NK-92 (cell line): ENCODE results near the gene CDK14.
"Not testable (repeated sequence)": the region's sequence is repeated elsewhere in the genome, so short reads cannot be mapped to it uniquely, and the experiment has no call there.

ENCODE experiments used
- DNase-seq: peaks from one replicate; lab custom pipeline; 2025; ENCODE audit not compliant: unreplicated experiment; lab: John Stamatoyannopoulos, UW

CDK14 gene

GRCh38 chr7:91135300-91135699 lies 539.2 kb downstream of the CDK14 start:
- DNase-seq = no peak

DNA sequence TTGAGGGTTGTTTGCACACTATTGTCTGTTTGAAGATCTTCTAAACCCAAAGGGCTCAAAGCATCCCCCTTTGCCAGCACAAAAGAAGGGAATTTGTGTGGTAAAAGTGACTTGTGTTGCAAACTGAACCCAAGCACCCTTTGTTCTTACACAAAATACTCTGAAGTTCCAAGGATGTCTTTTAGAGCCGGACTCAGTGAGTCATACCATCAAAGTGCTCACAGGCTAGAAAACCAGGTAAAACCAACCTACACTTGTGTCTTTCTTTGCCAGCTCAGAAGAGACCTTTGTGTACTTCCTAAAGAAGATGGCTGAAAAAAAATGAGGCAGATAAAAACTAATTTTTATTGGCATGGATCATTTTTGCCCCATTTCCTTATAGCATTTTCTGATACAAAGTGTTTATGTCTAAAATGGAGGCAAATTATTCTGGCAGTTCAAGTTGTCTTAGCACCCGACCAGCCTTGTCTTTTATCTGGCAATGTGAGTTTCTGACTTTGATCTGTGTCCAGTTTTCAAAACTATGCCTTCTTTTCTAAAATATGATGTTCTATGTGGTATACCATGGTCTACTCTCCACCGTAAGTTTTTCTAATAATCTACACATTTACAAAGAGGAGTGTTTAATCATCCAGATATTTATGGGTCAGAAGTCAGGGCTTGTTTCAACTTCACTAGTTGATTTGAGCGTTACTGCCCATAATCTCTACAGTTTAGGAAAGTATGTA lies 539.7 kb downstream of the CDK14 start:
- no peak for DNase-seq

DNA sequence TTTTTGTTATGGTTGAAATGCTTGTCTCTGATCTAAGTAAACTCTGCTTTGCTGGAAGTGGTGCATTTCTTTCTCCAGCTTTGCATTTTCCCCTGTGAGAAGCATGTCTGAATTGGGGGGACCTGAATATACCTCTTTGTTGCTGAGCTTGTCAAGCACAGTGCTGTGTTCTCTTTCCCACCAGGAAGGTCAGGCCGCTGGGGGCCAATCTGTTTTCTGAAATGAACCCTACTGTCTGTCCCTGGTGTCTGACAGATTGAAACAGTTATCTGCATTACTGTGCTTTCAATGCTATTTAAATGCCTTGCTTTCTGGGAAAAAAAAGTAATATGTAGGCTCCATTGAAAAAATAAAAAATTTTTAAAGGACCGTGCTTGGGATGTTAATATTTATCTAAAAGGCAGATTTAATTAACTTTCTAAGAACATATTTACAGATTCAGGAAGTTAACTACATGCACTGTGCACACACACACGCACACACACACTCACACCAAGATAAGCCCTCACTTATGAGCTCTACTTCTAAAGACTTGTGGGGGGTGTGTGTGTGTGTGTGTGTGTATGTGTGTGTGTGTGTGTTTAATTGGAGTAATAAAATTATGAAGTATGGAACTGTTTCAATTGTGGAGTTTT lies 541.1 kb downstream of the CDK14 start:
- no peak for DNase-seq

- DNase-seq = no peak
Measured at GRCh38 chr7:91137788-91138368, 541.8 kb downstream of the CDK14 start.

- no peak for DNase-seq
Measured at GRCh38 chr7:91140286-91140685, 544.2 kb downstream of the CDK14 start.

- no peak for DNase-seq
Measured at GRCh38 chr7:91140982-91141381, 544.9 kb downstream of the CDK14 start.

DNA sequence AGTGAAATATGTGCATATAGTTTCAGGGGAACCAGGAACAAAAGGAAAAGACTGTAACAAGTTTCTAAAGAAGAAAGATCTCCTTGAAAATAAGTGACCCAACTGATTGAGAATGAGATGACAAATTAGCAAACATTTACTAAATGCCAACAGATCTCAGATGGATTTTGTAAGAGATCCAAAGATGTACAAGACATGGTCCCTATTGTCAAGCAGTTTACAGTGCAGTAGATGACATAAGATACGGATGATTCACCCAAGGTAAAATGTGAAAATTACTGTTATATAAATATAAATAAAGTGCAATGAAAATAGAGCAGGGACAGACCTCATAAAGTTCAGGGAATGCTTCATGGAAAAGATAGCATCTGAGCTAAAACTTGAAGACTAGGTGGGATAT lies 546.6 kb downstream of the CDK14 start:
- no peak for DNase-seq

DNA sequence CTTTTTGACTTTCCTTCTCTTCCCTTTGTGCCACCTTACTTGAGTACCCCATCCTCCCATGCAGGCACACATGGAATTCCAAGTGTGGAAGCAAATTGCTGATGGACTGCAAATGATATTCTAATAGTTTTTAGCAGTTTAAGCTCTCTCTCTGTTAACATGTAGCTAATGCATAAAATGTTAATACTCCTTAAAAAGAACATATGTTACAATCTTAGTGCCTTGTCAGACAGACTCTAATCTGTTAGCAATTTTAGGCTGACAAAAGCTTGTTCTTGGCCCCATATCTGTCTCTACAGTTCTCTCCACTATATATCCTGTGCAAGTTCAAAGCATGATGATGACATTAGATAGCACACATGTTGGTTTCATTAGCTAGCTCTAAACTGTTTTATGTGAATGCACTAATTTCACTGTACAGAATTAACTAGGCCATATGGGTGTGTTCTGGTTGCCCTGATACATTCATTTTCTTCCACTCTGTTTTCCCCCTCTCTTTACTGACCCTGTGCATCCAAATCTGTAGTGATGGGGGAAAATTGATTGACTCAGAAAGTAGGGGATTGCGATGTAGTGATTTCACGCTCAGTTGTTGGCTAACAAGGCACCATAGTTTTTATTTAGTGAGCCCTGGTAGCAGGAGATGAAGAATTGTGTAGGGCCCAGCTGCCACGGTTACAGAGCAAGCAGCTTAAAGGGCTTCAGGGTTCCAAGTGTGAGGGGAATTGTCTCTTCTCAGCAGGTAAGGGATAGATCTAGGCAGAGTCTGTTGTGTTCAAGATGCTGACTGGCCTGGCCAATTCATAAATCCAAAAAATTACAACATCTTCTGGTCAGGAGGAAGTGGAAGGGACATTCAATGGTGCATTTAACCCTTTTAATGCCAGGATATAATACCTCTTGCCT lies 553.5 kb downstream of the CDK14 start:
- DNase-seq = no peak

GRCh38 chr7:91151916-91152315 lies 555.8 kb downstream of the CDK14 start:
- DNase-seq = no peak

GRCh38 chr7:91156316-91157185 lies 560.4 kb downstream of the CDK14 start:
- no peak for DNase-seq

- no peak for DNase-seq
Measured at GRCh38 chr7:91157579-91158320, 561.6 kb downstream of the CDK14 start.

GRCh38 chr7:91162436-91162835 lies 566.3 kb downstream of the CDK14 start:
- DNase-seq = no peak

DNA sequence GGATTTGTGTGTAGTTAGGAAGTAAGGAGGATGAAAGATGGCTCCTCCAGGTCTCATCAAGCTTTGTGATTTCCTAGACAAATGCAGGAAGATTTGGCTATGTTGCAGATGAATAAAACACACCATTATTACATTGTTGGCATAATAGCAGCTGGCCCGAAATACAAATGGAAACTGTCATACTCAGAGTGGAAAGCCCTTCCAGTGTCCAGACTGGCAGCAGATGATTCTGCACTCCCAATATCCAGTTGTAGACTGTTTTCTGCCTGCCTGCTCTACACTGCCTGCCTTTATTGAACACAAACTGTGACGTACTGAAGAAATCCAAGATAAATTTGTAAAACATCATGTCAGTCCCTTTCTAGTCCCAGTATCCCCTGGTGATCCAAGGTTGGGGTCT lies 568.4 kb downstream of the CDK14 start:
- DNase-seq = no peak

DNA sequence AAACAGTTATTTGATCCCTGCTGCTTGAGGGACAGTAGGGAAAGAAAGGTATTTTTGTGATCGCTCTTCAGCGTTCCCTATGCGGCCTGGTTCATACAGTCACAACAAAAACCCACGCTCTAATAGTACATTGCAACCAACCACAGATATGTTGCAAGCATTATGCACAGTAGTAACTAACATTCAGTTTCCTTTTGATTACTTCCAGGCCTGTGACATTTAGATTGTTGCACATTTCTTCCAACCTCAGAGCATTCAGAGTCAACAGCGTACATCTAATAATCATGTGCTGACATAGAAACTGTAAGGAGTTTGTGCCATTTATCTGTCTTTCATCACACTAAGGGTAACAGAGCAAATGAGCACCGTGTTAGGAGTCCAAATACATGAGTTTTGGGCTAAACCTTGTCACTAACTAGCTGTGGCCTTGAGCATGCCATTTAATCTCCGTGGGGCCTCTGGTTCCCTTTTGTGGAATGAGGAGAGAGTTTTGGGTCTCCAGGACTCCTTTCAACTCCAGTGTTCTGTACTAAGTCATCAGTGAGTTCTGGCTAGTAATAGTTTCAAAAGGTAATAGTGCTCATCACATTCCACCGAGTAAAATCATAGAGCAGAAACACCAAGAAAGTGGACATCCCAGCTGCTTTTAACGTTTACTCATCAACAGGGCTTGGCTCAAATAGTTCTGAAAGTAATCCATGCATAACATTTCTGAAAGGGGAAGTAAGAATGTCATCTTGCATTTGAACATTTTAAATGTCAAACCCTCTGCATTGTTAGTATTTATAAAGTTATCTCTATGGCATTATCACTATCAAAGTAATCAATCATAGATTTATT lies 569.1 kb downstream of the CDK14 start:
- DNase-seq = no peak

DNA sequence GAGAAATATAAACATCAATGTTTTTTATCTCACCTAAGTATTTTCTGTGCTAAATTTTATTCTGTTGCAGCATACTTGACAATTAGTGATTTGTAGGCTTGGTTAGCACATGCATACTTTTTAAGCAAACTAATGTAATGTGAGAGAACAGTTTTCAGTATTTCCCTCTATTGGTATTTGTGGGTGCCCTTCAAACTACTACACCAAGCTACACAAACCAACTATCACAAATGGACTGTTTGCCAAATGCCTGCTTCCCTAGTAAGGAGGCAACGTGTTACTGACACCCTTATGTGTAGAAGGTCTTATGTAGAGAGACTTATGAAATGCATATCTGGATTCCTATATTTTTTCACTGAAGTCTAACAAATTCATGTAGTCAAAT lies 569.7 kb downstream of the CDK14 start:
- DNase-seq = no peak

GRCh38 chr7:91168871-91169829 lies 573.0 kb downstream of the CDK14 start:
- no peak for DNase-seq

DNA sequence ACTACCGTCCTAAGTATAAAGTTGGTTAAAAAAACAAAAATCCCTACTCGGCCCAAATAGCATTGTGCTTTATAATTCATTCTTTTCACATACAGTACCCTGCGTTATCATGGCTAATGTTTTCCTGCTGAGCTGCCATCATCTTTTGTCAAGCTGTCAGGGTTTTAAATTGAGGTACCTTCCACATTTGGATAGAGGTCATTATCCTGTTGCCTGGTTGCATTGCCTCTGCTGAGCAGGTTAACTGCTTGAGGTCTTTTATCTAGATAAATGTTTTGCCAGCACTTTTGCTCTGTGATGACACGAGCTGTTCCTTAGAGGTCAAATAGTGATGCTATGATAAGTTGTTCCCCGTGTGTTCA lies 573.7 kb downstream of the CDK14 start:
- DNase-seq = no peak

DNA sequence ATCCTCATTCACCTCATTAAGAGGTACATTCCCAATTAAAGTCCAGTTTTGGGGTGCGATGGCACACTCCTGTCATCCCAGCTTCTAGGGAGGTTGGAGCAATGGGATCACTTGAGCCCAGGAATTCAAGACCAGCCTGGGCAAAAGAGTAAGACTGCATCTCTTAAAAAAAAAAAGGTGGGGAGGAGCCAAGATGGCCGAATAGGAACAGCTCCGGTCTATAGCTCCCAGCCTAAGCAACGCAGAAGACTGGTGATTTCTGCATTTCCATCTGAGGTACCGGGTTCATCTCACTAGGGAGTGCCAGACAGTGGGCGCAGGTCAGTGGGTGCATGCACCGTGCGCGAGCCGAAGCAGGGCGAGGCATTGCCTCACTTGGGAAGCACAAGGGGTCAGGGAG lies 577.1 kb downstream of the CDK14 start:
- DNase-seq = not testable (repeated sequence)
